Measurements from ENCODE around the gene ANKRD13A.
A peak's percentile ranks its signal among the peaks of the same experiment; 100 is the strongest.
"Not testable (repeated sequence)": the region's sequence is repeated elsewhere in the genome, so short reads cannot be mapped to it uniquely, and the experiment has no call there.

Gene ANKRD13A

GRCh38 chr12:110008681-110009398, 9.6 kb downstream of the ANKRD13A start:
- DNase-seq = not testable (repeated sequence)

- DNase-seq = peak; percentile 26 to 50
Observed at GRCh38 chr12:110010853-110011723, 11.9 kb downstream of the ANKRD13A start.

GRCh38 chr12:110012137-110012536, 12.9 kb downstream of the ANKRD13A start:
- peak; percentile 50 to 79 for DNase-seq

- DNase-seq = no peak
Observed at GRCh38 chr12:110012659-110013058, 13.4 kb downstream of the ANKRD13A start.

GRCh38 chr12:110015132-110015531, 15.9 kb downstream of the ANKRD13A start:
- peak in 1 of 2 donors; percentile 59 for DNase-seq

- DNase-seq = no peak
Observed at GRCh38 chr12:110020956-110021355, 21.7 kb downstream of the ANKRD13A start.

GRCh38 chr12:110023059-110023980, 24.1 kb downstream of the ANKRD13A start:
- DNase-seq = no peak

- no peak for DNase-seq
Observed at GRCh38 chr12:110024051-110024450, 24.8 kb downstream of the ANKRD13A start.

GRCh38 chr12:110028323-110028722, 29.1 kb downstream of the ANKRD13A start:
- no peak for DNase-seq

- DNase-seq = no peak
Observed at GRCh38 chr12:110029290-110029815, 30.1 kb downstream of the ANKRD13A start.

- DNase-seq = no peak
Observed at GRCh38 chr12:110033888-110034287, 34.7 kb downstream of the ANKRD13A start.

DNA sequence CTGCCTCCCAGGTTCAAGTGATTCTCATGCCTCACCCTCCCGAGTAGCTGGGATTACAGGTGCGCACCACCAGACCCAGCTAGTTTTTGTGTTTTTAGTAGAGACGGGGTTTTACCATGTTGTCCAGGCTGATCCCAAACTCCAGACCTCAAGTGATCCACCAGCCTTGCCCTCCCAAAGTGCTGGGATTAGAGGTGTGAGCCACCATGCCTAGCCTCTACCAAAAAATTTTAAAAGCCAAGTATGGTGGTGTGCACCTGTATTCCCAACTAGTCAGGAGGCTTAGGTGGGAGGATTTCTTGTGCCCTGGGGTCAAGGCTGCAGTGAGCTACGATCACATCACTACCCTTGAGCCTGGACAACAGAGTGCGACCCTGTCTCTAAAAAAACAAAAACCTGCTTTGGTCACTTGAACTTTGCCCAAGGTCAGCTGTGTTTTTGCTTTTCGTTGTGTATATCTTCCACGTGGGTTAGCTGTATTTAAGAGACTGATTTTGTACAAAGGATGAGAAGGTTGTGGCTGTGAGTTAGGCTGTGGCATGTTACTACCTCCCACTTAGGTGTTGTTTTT, 36.4 kb downstream of the ANKRD13A start:
- DNase-seq = no peak

GRCh38 chr12:110037315-110037714, 38.1 kb downstream of the ANKRD13A start:
- DNase-seq = no peak

- no peak for DNase-seq
Observed at GRCh38 chr12:110038741-110039084, 39.5 kb downstream of the ANKRD13A start.

GRCh38 chr12:110039085-110039807, 40.0 kb downstream of the ANKRD13A start:
- peak in 1 of 2 donors; percentile 53 for DNase-seq

DNA sequence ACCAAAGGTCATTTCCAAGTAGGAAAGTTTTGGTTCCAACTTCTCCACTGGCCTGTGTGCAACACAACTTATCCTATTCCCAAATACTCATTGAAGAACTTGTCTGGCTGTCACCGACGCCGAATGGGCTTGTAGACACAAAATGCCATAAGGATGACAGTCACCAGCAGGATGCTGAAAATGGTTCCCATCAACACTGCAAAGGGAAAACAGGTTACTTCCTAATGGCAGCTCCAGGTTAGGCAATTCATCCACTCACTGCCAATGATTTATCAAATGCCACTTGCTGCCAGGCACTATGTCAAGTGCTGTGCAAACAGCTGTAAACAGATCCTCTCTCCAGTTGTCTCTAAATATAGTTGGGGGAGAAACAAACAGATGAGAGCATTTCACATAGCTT, 43.0 kb downstream of the ANKRD13A start:
- no peak for DNase-seq

DNA sequence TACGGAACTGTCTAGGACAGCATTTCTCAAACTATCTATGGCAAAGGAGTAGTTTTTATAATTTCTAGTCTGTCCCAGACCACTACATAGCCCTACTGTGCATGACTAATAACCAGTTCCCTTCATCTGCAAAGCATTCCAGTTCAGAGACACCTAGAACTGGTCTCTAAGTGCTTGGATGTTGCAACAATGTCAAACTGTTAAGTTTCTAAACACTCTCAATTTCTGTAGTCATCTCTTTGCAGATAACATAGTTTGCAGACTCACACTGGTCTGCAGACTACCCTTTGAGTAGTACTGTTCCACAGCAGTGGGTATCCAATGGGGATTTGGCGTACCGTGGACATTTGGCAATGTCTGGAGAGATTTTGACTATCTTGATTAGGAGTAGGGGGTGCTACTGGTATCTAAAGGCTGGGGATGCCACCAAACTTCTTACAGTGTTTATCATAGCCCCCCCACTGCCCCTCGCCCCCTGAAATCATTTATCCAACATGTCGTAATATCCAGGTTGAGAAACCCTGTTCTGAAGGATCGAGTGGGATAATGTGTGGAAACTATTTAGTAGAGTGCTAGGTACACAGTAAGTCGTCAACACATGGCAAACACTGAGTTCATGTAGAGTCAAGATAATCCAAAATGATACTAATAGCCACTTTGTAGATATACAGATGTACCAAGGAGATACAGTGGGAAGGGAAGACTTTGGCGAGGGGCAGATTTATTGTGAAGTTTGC, 47.4 kb downstream of the ANKRD13A start:
- no peak for DNase-seq

- DNase-seq = no peak
Observed at GRCh38 chr12:110047297-110047940, 48.2 kb downstream of the ANKRD13A start.

GRCh38 chr12:110048242-110049027, 49.2 kb downstream of the ANKRD13A start, which contains the start of gene C12orf76:
TSS of gene C12orf76 (minus strand) at chr12:110048522. CDS start at chr12:110048495, 27 bp downstream.
- peak; percentile 91 to 94 for DNase-seq
